ENCODE data around the gene ZNF497.

Gene ZNF497

DNA sequence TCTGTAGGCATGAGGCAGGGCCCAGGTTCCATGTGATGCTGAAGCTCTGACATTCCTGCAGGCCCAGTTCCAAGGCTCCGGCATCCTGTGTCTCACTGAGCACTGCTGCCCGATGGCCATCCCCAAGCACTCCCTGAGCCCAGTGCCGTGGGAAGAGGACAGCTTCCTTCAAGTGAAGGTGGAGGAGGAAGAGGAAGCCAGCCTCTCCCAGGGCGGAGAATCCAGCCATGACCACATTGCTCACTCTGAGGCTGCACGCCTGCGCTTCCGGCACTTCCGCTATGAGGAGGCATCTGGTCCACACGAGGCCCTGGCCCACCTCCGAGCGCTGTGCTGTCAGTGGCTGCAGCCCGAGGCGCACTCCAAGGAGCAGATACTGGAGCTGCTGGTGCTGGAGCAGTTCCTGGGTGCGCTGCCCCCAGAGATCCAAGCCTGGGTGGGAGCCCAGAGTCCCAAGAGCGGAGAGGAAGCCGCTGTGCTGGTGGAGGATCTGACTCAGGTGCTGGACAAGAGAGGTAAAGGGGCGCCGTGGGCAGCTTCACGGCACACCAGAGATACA, 27.8 kb downstream of the ZNF497 start:
- Histone ChIP-seq H3K27ac (ENCODE audit: low read length) (no peak overlapping the region), H3K27me3 (ENCODE audit: low read depth, low read length) (no peaks in the 10 kb centered on the region), H3K36me3 (ENCODE audit: control insufficient read depth in 1 of 2, insufficient read depth in 2 of 2, low read length in 2 of 2) (peaks cover 31 to 47% of the 10 kb centered on the region in 2 donors), H3K4me1 (ENCODE audit: control insufficient read depth in 1 of 2, insufficient read depth in 2 of 2, low read length in 2 of 2) (no peaks in the 10 kb centered on the region), H3K4me3 (ENCODE audit: low read depth in 1 of 2, low read length in 2 of 2) (no peak overlapping the region), H3K9me3 (ENCODE audit: control insufficient read depth in 1 of 2, low read length in 2 of 2) (no peaks in the 10 kb centered on the region)

DNA sequence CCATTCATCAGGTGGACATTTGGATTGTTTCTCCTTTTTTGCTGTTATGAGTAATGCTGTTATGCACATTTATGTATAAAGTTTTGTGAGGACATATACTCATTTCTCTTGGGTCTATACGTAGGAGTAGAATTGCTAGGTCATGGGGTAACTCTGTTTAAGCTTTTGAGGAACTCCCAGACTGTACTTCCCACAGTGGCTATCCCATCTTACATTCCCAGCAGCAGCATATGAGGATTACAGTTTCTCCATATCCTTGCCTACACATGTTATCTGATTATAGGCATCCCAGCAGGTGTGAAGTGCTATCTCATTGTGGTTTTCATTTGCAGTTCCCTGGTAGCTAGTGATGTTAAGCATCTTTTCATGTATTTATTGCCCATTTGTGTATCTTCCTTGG, 29.9 kb downstream of the ZNF497 start:
- no peaks in the 10 kb centered on the region for H3K27me3 ChIP-seq (ENCODE audit: low read depth, low read length)
- no peak overlapping the region for H3K4me3 ChIP-seq (ENCODE audit: low read depth in 1 of 2, low read length in 2 of 2)
- H3K9me3 ChIP-seq (ENCODE audit: control insufficient read depth in 1 of 2, low read length in 2 of 2): no peaks in the 10 kb centered on the region
- H3K36me3 ChIP-seq (ENCODE audit: control insufficient read depth in 1 of 2, insufficient read depth in 2 of 2, low read length in 2 of 2): peaks cover 13 to 27% of the 10 kb centered on the region in 2 donors
- no peak overlapping the region for H3K27ac ChIP-seq (ENCODE audit: low read length)
- H3K4me1 ChIP-seq (ENCODE audit: control insufficient read depth in 1 of 2, insufficient read depth in 2 of 2, low read length in 2 of 2): peaks cover 0 to 8% of the 10 kb centered on the region in 2 donors

DNA sequence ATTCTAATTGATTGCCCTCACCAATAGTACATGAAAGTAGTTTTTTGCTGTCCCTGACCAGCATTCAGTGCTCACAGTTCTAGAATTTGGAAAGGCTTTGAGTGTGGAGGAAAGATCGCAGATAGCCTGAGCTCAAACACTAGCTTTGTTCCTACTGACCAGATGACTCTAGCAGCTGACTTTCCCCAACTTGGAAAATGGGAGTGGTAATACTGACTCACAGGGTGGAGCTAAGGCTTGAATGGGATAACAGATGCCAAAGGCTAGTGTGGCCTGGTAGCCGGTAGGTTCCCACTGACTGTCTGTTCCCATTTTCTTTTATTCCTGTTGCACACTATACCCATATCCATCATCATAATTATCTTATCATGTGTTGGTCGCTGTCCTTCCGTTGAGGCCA, 32.1 kb downstream of the ZNF497 start:
- no peaks in the 10 kb centered on the region for H3K9me3 ChIP-seq (ENCODE audit: control insufficient read depth in 1 of 2, low read length in 2 of 2)
- H3K4me1 ChIP-seq (ENCODE audit: control insufficient read depth in 1 of 2, insufficient read depth in 2 of 2, low read length in 2 of 2): peaks cover 6 to 20% of the 10 kb centered on the region in 2 donors
- H3K27ac ChIP-seq (ENCODE audit: low read length): peak overlapping the region; percentile 16
- no peaks in the 10 kb centered on the region for H3K27me3 ChIP-seq (ENCODE audit: low read depth, low read length)
- H3K36me3 ChIP-seq (ENCODE audit: control insufficient read depth in 1 of 2, insufficient read depth in 2 of 2, low read length in 2 of 2): peaks cover 4 to 10% of the 10 kb centered on the region in 2 donors
- no peak overlapping the region for H3K4me3 ChIP-seq (ENCODE audit: low read depth in 1 of 2, low read length in 2 of 2)

DNA sequence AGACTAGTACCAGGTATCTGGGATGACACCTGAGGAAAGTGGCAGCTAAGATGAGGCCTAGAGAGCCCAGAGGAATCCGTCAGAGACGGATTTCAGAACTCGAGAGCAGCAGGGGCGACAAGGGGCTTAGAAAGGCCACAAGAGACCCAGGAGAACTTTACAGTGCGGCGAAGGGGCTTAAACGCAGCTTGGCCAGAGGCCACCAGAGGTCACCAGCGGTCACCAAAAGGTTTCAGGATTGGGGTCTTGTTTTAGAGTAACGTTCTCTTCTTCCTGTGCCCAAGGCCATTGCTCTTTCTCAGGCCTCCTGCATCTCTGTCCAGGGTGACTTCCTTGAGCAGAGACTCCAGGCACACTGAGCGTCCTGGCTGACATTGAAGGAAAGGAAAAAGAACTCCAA, 33.6 kb downstream of the ZNF497 start:
- Histone ChIP-seq H3K4me3 (ENCODE audit: low read depth in 1 of 2, low read length in 2 of 2) (no peak overlapping the region), H3K27me3 (ENCODE audit: low read depth, low read length) (no peaks in the 10 kb centered on the region), H3K36me3 (ENCODE audit: control insufficient read depth in 1 of 2, insufficient read depth in 2 of 2, low read length in 2 of 2) (no peaks in the 10 kb centered on the region), H3K27ac (ENCODE audit: low read length) (no peak overlapping the region), H3K4me1 (ENCODE audit: control insufficient read depth in 1 of 2, insufficient read depth in 2 of 2, low read length in 2 of 2) (peaks cover 6 to 22% of the 10 kb centered on the region in 2 donors), H3K9me3 (ENCODE audit: control insufficient read depth in 1 of 2, low read length in 2 of 2) (no peaks in the 10 kb centered on the region)

DNA sequence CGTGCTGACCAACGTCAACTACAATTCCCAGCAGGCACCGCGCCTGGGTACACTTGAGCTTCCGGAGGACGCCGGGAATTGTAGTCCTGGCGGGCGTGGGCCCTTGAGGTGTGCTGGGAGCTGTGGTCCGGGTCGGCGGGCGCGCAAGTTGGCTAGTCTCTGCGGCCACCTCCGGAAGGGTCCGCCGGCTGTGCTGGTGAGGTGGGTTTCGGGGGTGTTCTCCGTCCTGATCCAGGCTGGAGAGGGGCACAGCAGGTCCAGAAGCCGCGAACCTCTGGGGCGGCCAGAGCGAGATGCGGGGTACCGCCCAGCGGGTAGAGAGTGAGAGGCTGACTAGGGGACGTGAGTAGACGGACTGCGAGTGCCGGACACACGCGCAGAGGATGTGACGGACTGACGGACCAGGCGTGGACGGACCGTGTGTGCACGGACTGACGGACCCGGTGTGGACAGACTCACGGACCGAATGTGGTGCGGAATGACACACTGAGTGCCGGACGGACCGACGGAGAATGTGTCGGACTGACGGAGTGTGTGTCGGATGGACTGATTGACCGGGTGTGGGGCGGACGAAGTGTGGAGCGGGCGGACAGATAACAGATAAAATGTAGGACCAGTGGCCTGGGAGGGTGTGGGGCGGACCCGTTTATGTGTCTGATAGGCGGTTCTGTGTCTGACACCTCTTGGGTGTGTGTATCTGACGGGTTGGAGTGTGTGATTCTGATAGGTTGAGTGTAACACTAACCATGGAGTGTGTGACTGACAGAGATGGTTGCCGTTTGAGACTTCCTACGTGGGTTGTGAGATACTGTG, 35.4 kb downstream of the ZNF497 start, which contains the start of gene ZSCAN22:
ZSCAN22 (plus strand) TSS at position 81 of the 813 bp plus-strand sequence. CDS start 7,809 bp downstream, outside the sequence.
- H3K9me3 ChIP-seq (ENCODE audit: control insufficient read depth in 1 of 2, low read length in 2 of 2): no peaks in the 10 kb centered on the region
- H3K4me3 ChIP-seq (ENCODE audit: low read depth in 1 of 2, low read length in 2 of 2): peak within 1 kb of the TSS; percentile 84 to 98
- H3K27me3 ChIP-seq (ENCODE audit: low read depth, low read length): no peaks in the 10 kb centered on the region
- peak within 1 kb of the TSS; percentile 85 for H3K27ac ChIP-seq (ENCODE audit: low read length)
- H3K36me3 ChIP-seq (ENCODE audit: control insufficient read depth in 1 of 2, insufficient read depth in 2 of 2, low read length in 2 of 2): peaks cover 0 to 2% of the 10 kb centered on the region in 2 donors
- H3K4me1 ChIP-seq (ENCODE audit: control insufficient read depth in 1 of 2, insufficient read depth in 2 of 2, low read length in 2 of 2): peaks cover 6 to 22% of the 10 kb centered on the region in 2 donors

DNA sequence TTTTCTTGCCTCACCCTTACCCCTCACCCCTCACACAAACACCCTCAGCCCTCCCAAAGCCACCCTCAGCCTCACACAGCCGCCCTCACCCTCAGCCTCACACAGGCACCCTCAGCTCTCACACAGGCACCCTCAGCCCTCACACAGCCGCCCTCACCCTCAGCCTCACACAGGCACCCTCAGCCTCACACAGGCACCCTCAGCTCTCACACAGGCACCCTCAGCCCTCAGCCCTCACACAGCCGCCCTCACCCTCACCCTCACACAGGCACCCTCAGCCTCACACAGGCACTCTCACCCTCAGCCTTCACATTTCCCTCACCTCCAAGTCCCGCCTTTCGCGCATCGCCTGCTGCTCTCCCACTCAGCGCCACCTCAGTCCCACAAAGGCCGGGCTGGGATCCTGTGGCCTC, 36.0 kb downstream of the ZNF497 start:
- peaks cover 0 to 2% of the 10 kb centered on the region in 2 donors for H3K36me3 ChIP-seq (ENCODE audit: control insufficient read depth in 1 of 2, insufficient read depth in 2 of 2, low read length in 2 of 2)
- H3K9me3 ChIP-seq (ENCODE audit: control insufficient read depth in 1 of 2, low read length in 2 of 2): no peaks in the 10 kb centered on the region
- peak overlapping the region; percentile 84 to 98 for H3K4me3 ChIP-seq (ENCODE audit: low read depth in 1 of 2, low read length in 2 of 2)
- no peaks in the 10 kb centered on the region for H3K27me3 ChIP-seq (ENCODE audit: low read depth, low read length)
- peak overlapping the region; percentile 85 for H3K27ac ChIP-seq (ENCODE audit: low read length)
- H3K4me1 ChIP-seq (ENCODE audit: control insufficient read depth in 1 of 2, insufficient read depth in 2 of 2, low read length in 2 of 2): peaks cover 6 to 22% of the 10 kb centered on the region in 2 donors

DNA sequence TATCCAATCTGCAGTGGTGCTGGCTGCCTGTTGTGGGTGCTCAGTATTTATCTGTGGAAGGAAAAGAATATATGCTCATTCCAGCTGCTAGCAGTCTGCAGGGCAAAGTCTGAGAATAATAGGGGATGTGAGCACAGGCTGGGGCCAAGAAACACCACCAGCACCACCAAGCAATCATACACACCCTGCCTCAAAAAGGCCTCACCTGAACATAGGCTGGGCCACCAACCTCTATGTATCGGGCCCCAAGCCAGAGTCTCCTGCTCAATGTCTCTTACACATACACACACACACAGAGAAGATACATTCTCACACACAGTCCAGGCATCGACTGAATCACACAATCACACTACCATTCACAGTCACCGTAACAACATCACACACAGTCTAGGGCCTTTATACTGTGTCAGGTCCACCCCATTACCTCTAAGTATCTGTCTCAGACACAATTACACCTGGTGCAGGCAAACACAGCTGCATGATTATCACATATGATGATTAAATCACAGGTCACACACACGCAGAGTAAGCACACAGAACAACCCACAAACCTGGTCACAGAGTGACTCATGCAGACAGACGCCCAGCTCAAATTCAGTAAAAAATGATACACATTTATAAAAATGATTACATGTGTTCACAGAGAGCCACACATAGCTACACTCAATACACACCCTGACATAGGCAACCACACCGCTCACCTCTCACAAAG, 37.1 kb downstream of the ZNF497 start:
- H3K27me3 ChIP-seq (ENCODE audit: low read depth, low read length): no peaks in the 10 kb centered on the region
- H3K4me3 ChIP-seq (ENCODE audit: low read depth in 1 of 2, low read length in 2 of 2): peak overlapping the region; percentile 84 to 98
- H3K27ac ChIP-seq (ENCODE audit: low read length): no peak overlapping the region

DNA sequence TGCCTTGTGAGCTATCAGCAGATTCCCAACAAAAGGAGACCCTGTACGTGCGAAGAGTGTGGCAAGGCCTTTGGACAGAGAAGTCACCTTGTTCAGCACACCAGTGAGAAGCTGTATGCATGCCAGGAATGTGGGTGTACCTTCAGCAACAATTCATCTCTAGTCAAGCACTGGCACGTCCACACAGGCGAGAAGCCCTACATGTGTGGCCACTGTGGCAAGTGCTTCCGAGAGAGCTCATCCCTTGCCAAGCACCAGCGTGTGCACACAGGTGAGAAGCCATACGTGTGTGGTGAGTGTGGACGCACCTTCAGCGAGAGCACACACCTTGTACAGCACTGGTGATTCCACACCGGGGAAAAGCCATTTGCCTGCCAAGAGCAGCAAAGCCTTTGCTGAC, 43.3 kb downstream of the ZNF497 start:
- Histone ChIP-seq H3K4me1 (ENCODE audit: control insufficient read depth in 1 of 2, insufficient read depth in 2 of 2, low read length in 2 of 2) (no peaks in the 10 kb centered on the region), H3K27ac (ENCODE audit: low read length) (no peak overlapping the region), H3K4me3 (ENCODE audit: low read depth in 1 of 2, low read length in 2 of 2) (no peak overlapping the region), H3K27me3 (ENCODE audit: low read depth, low read length) (no peaks in the 10 kb centered on the region), H3K36me3 (ENCODE audit: control insufficient read depth in 1 of 2, insufficient read depth in 2 of 2, low read length in 2 of 2) (peaks cover 6 to 29% of the 10 kb centered on the region in 2 donors), H3K9me3 (ENCODE audit: control insufficient read depth in 1 of 2, low read length in 2 of 2) (no peaks in the 10 kb centered on the region)

More for the DNA sequence above, 37.1 kb downstream of the ZNF497 start:
- Histone ChIP-seq H3K4me1 (ENCODE audit: control insufficient read depth in 1 of 2, insufficient read depth in 2 of 2, low read length in 2 of 2) (peaks cover 6 to 22% of the 10 kb centered on the region in 2 donors), H3K36me3 (ENCODE audit: control insufficient read depth in 1 of 2, insufficient read depth in 2 of 2, low read length in 2 of 2) (peaks cover 0 to 2% of the 10 kb centered on the region in 2 donors), H3K9me3 (ENCODE audit: control insufficient read depth in 1 of 2, low read length in 2 of 2) (no peaks in the 10 kb centered on the region)

DNA sequence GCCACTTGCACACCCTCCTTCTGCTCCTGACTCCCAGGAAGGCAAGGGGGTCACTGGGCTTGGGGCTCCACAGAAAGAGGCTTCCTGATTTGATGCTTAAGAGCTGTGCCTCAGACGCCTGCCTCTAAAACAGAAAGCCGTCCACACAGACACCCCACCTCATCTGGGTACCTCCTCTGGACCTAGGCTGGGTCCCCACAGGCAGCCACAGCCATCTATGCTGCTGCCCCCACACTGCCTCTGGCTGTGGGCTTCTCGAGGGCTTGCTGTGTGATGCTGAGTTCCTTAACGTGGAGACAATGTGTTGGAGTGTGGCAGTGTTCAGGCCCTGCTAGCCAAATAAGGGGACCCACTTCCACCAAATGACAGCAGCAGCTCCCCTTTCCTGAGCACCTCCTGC, 44.3 kb downstream of the ZNF497 start:
- Histone ChIP-seq H3K4me3 (ENCODE audit: low read depth in 1 of 2, low read length in 2 of 2) (no peak overlapping the region), H3K9me3 (ENCODE audit: control insufficient read depth in 1 of 2, low read length in 2 of 2) (no peaks in the 10 kb centered on the region), H3K27ac (ENCODE audit: low read length) (no peak overlapping the region), H3K36me3 (ENCODE audit: control insufficient read depth in 1 of 2, insufficient read depth in 2 of 2, low read length in 2 of 2) (peaks cover 13 to 37% of the 10 kb centered on the region in 2 donors), H3K4me1 (ENCODE audit: control insufficient read depth in 1 of 2, insufficient read depth in 2 of 2, low read length in 2 of 2) (no peaks in the 10 kb centered on the region), H3K27me3 (ENCODE audit: low read depth, low read length) (no peaks in the 10 kb centered on the region)

DNA sequence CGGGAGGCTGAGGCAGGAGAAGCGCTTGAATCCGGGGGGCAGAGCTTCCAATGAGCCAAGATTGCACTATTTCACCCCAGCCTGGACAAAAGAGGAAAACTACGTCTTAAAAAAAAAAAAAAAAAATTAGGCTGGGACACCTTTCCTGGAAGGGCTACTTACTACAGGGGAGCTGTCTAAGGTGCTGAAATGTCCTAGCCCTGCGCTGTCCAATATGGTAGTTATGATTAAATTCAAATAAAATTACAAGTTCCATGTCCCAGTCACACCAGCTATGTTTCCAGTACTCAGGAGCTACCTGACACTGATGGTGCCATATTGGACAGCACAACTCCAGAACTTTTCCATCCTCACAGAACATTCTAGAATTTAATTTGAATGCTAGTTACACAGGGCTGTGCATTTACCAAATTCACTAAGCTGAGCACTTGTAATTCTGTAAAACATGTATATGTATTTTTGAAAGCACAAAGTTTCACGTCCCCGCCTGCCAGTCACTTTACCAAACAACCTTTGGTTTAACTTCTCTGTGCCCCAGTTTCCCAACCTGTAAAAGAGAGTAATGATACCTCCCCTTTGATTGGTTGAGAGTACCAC, 45.0 kb downstream of the ZNF497 start:
- Histone ChIP-seq H3K4me1 (ENCODE audit: control insufficient read depth in 1 of 2, insufficient read depth in 2 of 2, low read length in 2 of 2) (no peaks in the 10 kb centered on the region), H3K9me3 (ENCODE audit: control insufficient read depth in 1 of 2, low read length in 2 of 2) (no peaks in the 10 kb centered on the region), H3K27ac (ENCODE audit: low read length) (no peak overlapping the region), H3K36me3 (ENCODE audit: control insufficient read depth in 1 of 2, insufficient read depth in 2 of 2, low read length in 2 of 2) (peaks cover 18 to 44% of the 10 kb centered on the region in 2 donors), H3K4me3 (ENCODE audit: low read depth in 1 of 2, low read length in 2 of 2) (no peak overlapping the region), H3K27me3 (ENCODE audit: low read depth, low read length) (no peaks in the 10 kb centered on the region)

DNA sequence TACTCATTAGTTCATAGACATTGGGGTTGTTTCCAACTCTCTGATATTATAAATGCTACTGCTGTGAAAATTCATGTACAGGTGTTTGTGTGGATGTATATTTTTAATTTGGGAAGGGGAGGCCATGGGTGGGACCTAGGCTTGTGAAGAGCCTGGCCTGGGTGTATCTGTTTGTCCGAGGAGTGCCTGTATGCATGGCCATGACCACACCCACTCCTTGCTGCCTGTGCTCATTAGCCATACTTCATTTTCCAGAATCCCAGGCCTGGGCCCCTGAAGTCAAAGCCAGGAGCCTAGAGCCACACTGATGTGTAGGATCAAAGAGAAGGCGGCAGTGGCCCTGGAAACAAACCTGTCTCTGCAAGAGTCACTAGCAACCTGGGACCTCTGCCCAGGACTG, 47.0 kb downstream of the ZNF497 start:
- Histone ChIP-seq H3K4me3 (ENCODE audit: low read depth in 1 of 2, low read length in 2 of 2) (no peak overlapping the region), H3K4me1 (ENCODE audit: control insufficient read depth in 1 of 2, insufficient read depth in 2 of 2, low read length in 2 of 2) (no peaks in the 10 kb centered on the region), H3K9me3 (ENCODE audit: control insufficient read depth in 1 of 2, low read length in 2 of 2) (no peaks in the 10 kb centered on the region), H3K36me3 (ENCODE audit: control insufficient read depth in 1 of 2, insufficient read depth in 2 of 2, low read length in 2 of 2) (peaks cover 26 to 56% of the 10 kb centered on the region in 2 donors), H3K27me3 (ENCODE audit: low read depth, low read length) (no peaks in the 10 kb centered on the region), H3K27ac (ENCODE audit: low read length) (no peak overlapping the region)
